ENCODE measurements around the gene CTXND1. TPM values are rescaled to one million over a fixed set of nuclear protein-coding genes. Genes with fewer than 3 reads are reported as not detected.

Gene CTXND1
- total and polyA plus RNA-seq, 2 of the 4 experiments (the other 2 are of a cell fraction) = not detected

DNA sequence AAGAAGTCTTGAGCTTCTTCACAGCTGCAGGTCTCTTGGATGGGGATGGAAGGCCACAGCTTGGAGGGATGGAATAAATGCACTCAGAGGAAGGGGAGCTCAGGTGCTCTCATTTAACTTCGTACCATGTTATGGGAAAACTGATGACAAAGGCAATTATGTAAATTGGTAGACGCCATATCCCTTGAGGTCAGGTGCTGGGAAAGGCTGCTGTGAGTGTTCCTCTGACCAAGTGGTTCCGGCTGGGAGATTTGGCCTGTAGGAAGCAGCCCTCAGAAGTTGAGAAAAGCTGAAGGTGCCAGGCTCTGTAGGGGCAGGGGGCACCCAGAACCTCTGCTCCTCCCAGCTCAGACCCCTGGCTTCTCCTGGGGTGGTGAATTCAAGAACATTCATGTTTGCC, 52.1 kb downstream of the CTXND1 start:
- no peaks in the 10 kb centered on the region for H3K9me3 ChIP-seq (ENCODE audit: control insufficient read depth, insufficient read depth, low read length)
- WGBS, 2 experiments (ENCODE audit: extremely low coverage in 2 of 2, insufficient read length in 1 of 2) = 70% methylated on average over 2 of the region's 3 CpGs; no CpG with 5 or more reads in 1 of the 2 experiments
- peaks cover 25% of the 10 kb centered on the region for H3K27me3 ChIP-seq (ENCODE audit: control insufficient read depth, insufficient read depth, low read length)
- no peak overlapping the region for H3K14ac ChIP-seq (replicated peaks; ENCODE audit: low read depth, low read length)
- no peaks in the 10 kb centered on the region for H3K79me1 ChIP-seq (ENCODE audit: low read depth in 1 of 2, low read length in 2 of 2)
- no peak overlapping the region for H2BK120ac ChIP-seq (ENCODE audit: low read depth, low read length)
- no peak overlapping the region for H2BK20ac ChIP-seq (ENCODE audit: low read depth, low read length)
- H4K5ac ChIP-seq (ENCODE audit: low read depth, low read length) = no peak overlapping the region
- no peak overlapping the region for H2BK15ac ChIP-seq (ENCODE audit: low read depth, low read length)
- no peak overlapping the region for H3K4ac ChIP-seq (ENCODE audit: low read depth, low read length)
- BruUV-seq (replicated peaks) = no TSS peak
- no peak overlapping the region for H3K18ac ChIP-seq (ENCODE audit: low read depth, low read length)
- ChIA-PET POLR2A (ENCODE audit: unreplicated experiment) (no interaction called here), CTCF (no interaction called here)
- H3K9ac ChIP-seq (ENCODE audit: low read depth, low read length) = no peak overlapping the region
- intact Hi-C loops (cut with micrococcal nuclease) = no loop called here
- no peak overlapping the region for H4K91ac ChIP-seq (ENCODE audit: insufficient read depth, low read depth, low read length)
- no peak overlapping the region for H2AK5ac ChIP-seq (ENCODE audit: low read depth, low read length)
- TF ChIP-seq MAZ (IDR thresholded peaks at IDR 0.05; ENCODE audit: borderline replicate concordance, low read depth, low read length) = no peak
- TF ChIP-seq, protein P1, sequence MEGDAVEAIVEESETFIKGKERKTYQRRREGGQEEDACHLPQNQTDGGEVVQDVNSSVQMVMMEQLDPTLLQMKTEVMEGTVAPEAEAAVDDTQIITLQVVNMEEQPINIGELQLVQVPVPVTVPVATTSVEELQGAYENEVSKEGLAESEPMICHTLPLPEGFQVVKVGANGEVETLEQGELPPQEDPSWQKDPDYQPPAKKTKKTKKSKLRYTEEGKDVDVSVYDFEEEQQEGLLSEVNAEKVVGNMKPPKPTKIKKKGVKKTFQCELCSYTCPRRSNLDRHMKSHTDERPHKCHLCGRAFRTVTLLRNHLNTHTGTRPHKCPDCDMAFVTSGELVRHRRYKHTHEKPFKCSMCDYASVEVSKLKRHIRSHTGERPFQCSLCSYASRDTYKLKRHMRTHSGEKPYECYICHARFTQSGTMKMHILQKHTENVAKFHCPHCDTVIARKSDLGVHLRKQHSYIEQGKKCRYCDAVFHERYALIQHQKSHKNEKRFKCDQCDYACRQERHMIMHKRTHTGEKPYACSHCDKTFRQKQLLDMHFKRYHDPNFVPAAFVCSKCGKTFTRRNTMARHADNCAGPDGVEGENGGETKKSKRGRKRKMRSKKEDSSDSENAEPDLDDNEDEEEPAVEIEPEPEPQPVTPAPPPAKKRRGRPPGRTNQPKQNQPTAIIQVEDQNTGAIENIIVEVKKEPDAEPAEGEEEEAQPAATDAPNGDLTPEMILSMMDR (conservative IDR thresholded peaks at IDR 0.05; ENCODE audit: low read depth, low read length) = no peak
- H3K56ac ChIP-seq (ENCODE audit: extremely low read depth, insufficient read depth, low read length) = no peak overlapping the region
- H3K9me1 ChIP-seq (ENCODE audit: insufficient read depth, low read length) = peaks cover 3% of the 10 kb centered on the region; the same call in 1 of the 2 replicates
- H3K4me1 ChIP-seq (ENCODE audit: control insufficient read depth, insufficient read depth, low read length) = no peaks in the 10 kb centered on the region
- no peak overlapping the region for H3K4me2 ChIP-seq (ENCODE audit: low read depth, low read length)
- H4K8ac ChIP-seq (ENCODE audit: low read depth in 2 of 2, low read length in 2 of 2) = no peak overlapping the region
- no peak overlapping the region for H2AK9ac ChIP-seq (replicated peaks; ENCODE audit: low read depth, low read length, poor library complexity)
- in situ Hi-C loops (cut with MboI; ENCODE audit: low sequenced_read_pairs) = no loop called here
- no peak overlapping the region for H3K4me3 ChIP-seq (ENCODE audit: insufficient read depth, low read depth, low read length)
- H4K20me1 ChIP-seq (ENCODE audit: insufficient read depth, low read length) = no peaks in the 10 kb centered on the region
- no peak overlapping the region for H3K23ac ChIP-seq (ENCODE audit: low read depth, low read length)
- dilution Hi-C loops (cut with HindIII; ENCODE audit: low sequenced_read_pairs, unreplicated experiment) = no loop called here
- no peak overlapping the region for H3K27ac ChIP-seq (ENCODE audit: insufficient read depth, low read length)
- H2BK5ac ChIP-seq (ENCODE audit: low read depth, low read length, poor library complexity, severe bottlenecking) = no peak overlapping the region
- ATAC-seq (ENCODE audit: low read depth) (no peak), DNase-seq (no peak)
- H3K36me3 ChIP-seq (ENCODE audit: control insufficient read depth, insufficient read depth, low read length) = no peaks in the 10 kb centered on the region
- no peak overlapping the region for H2AFZ ChIP-seq (replicated peaks; ENCODE audit: low read length, poor library complexity)

All from IMR-90 (cell line).